HCT116 (cell line): Measurements from ENCODE around the gene FGF3.

Experiments used
- EGR1 ChIP-seq: IDR thresholded peaks from 2 replicates; pipeline ENCODE4 v1.6.1; 2012; ENCODE audit warnings: low read depth
- EZH2phosphoT487 ChIP-seq: fragments of 200-600 bp; IDR thresholded peaks from 2 replicates; pipeline ENCODE4 v1.6.1; 2018; ENCODE audit warnings: antibody characterized with exemption, borderline replicate concordance
- MAX ChIP-seq: IDR thresholded peaks from 2 replicates; pipeline ENCODE4 v1.6.1; 2012
- POLR2A ChIP-seq: IDR thresholded peaks from 2 replicates; pipeline ENCODE4 v1.7.0; 2011; ENCODE audit warnings: borderline replicate concordance; ENCODE audit not compliant: insufficient read depth, insufficient read length; ENCODE audit errors: extremely low read depth
- SP1 ChIP-seq: IDR thresholded peaks from 2 replicates; pipeline ENCODE4 v1.6.1; 2012; ENCODE audit warnings: low read depth
- TF ChIP-seq, protein P1 (sequence below), 3 experiments: fragments of 200-600 bp in 1 of 3; sonication (generic) in 1 of 3; IDR thresholded peaks in 2 of 3; conservative IDR thresholded peaks in 1 of 3; 2 replicates each; pipeline ENCODE4 v1.5.1; 2012 to 2017; ENCODE audit warnings: low read depth in 2 of 3, low read length in 2 of 3, antibody characterized with exemption in 1 of 3, borderline replicate concordance in 1 of 3, control low read depth in 1 of 3, mild to moderate bottlenecking in 1 of 3, mixed read lengths in 1 of 3, mixed run types in 1 of 3, moderate library complexity in 1 of 3; ENCODE audit not compliant: insufficient read depth in 1 of 3

DNA sequence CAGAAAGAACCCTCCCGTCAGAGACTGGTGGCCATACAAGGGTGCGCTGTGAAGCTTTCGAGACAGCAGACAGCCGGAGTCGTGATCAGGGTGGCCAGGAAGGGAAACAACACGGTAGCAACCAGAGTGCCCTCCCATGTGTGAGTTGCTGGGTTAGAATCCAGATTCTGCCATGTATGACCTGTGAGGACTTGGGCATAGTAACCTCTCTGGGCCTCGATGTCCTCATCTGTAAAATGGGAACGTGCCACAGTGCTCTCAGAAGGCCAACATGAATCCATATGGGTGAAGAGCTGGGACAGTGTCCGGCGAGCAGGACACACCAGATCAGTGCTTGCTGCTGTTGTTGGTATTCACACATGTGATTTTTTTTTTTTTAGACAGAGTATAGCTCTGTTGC, 7.6 kb upstream of the FGF3 start:
- TF ChIP-seq EZH2phosphoT487 (no peak), POLR2A (no peak), MAX (no peak), SP1 (no peak), EGR1 (no peak)
- TF ChIP-seq, protein P1, sequence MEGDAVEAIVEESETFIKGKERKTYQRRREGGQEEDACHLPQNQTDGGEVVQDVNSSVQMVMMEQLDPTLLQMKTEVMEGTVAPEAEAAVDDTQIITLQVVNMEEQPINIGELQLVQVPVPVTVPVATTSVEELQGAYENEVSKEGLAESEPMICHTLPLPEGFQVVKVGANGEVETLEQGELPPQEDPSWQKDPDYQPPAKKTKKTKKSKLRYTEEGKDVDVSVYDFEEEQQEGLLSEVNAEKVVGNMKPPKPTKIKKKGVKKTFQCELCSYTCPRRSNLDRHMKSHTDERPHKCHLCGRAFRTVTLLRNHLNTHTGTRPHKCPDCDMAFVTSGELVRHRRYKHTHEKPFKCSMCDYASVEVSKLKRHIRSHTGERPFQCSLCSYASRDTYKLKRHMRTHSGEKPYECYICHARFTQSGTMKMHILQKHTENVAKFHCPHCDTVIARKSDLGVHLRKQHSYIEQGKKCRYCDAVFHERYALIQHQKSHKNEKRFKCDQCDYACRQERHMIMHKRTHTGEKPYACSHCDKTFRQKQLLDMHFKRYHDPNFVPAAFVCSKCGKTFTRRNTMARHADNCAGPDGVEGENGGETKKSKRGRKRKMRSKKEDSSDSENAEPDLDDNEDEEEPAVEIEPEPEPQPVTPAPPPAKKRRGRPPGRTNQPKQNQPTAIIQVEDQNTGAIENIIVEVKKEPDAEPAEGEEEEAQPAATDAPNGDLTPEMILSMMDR (IDR thresholded peaks at IDR 0.05 in 2 of 3, conservative IDR thresholded peaks at IDR 0.05 in 1 of 3; ENCODE audit: borderline replicate concordance in 1 of 3, insufficient read depth in 1 of 3, low read depth in 2 of 3, low read length in 2 of 3) = no peak
